Suprapubic skin (tissue), 4 donors: Measurements from ENCODE around the gene BEST1. TPM values are rescaled to one million over a fixed set of nuclear protein-coding genes. Genes with fewer than 3 reads are reported as not detected.

Experiments
- DNase-seq, 2 donors: peaks; one replicate each; pipeline ENCODE4 v3.0.0-alpha.2; 2019; ENCODE audit warnings: low spot score in 2 of 2
- H3K27ac ChIP-seq: fragments of 200-600 bp; sonication (generic); one replicate; pipeline ENCODE4 v1.5.1; 2019
- H3K27me3 ChIP-seq: fragments of 200-600 bp; sonication (generic); one replicate; pipeline ENCODE4 v1.5.1; 2019
- H3K36me3 ChIP-seq: fragments of 200-600 bp; sonication (generic); one replicate; pipeline ENCODE4 v1.5.1; 2019
- H3K4me1 ChIP-seq: fragments of 200-600 bp; sonication (generic); one replicate; pipeline ENCODE4 v1.5.1; 2019
- H3K4me3 ChIP-seq: fragments of 200-600 bp; sonication (generic); one replicate; pipeline ENCODE4 v1.5.1; 2019; ENCODE audit warnings: mild to moderate bottlenecking
- H3K9me3 ChIP-seq: fragments of 200-600 bp; sonication (generic); one replicate; pipeline ENCODE4 v1.5.1; 2019
- EP300 ChIP-seq: sonication (generic); formaldehyde crosslinking; IDR thresholded peaks from one replicate; pipeline ENCODE4 v1.6.1; 2017; ENCODE audit warnings: antibody characterized with exemption
- POLR2A ChIP-seq, 2 donors: fragments of 450-650 bp; IDR thresholded peaks; one replicate each; pipeline ENCODE4 v1.6.1; 2017; ENCODE audit warnings: antibody characterized with exemption in 2 of 2, mild to moderate bottlenecking in 2 of 2, moderate library complexity in 2 of 2
- POLR2AphosphoS5 ChIP-seq, 3 donors: sonication (generic); formaldehyde crosslinking; IDR thresholded peaks; one replicate each; pipeline ENCODE4 v1.6.1; 2017; ENCODE audit warnings: antibody characterized with exemption in 3 of 3
- WGBS: methylation state at CpG from one replicate; pipeline ENCODE4 v1.1.5; 2018; 5-methylcytosine and 5-hydroxymethylcytosine counted together
- total RNA-seq, 4 donors: library from RNA; depleted of rRNA; stranded (reverse); fragments of >200 nt; gene quantifications; one replicate each; pipeline ENCODE4 v1.1.0, GENCODE V29; 2016
- TF ChIP-seq, protein P1 (sequence below), 2 donors: fragments of 200-600 bp in 1 of 2; fragments of 450-650 bp in 1 of 2; sonication (generic) in 1 of 2; IDR thresholded peaks; one replicate each; pipeline ENCODE4 v1.5.1; 2016 to 2019; ENCODE audit warnings: antibody characterized with exemption in 2 of 2, mild to moderate bottlenecking in 1 of 2, moderate library complexity in 1 of 2

Gene BEST1
- total RNA-seq, 4 donors from 2014 or later: 1.5 to 4.1 (median 2.5) TPM

DNA sequence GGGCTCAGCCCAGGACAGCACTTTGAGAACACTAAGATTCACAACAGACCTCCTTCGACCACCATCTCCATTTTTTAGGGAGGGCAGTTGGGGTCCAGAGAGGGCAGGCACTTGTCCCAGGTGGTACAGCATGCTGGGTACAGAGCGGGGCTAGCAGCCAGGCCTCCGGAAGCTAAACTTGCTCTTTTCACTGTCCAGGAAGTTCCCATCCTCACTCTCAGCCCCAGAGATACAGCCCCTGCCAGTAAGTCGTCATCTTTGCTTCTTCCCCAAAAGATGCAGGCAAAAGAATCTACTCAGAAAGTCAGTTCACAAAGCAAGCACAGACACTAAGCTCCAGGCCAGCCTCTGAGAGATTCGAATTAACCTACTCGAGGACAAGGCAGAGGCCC, 26.1 kb upstream of the BEST1 start:
- DNase-seq: no peak
- Histone ChIP-seq H3K27me3 (peaks cover 10% of the 10 kb centered on the region), H3K36me3 (no peaks in the 10 kb centered on the region), H3K4me3 (no peak overlapping the region), H3K27ac (peak overlapping the region; percentile 87), H3K9me3 (no peaks in the 10 kb centered on the region), H3K4me1 (peaks cover 46% of the 10 kb centered on the region)
- 78% methylated on average over 6 of the region's 6 CpGs for WGBS
- TF ChIP-seq POLR2AphosphoS5 (IDR thresholded peaks at IDR 0.05) (no peak), EP300 (no peak), POLR2A (IDR thresholded peaks at IDR 0.05) (no peak)
- TF ChIP-seq, protein P1, sequence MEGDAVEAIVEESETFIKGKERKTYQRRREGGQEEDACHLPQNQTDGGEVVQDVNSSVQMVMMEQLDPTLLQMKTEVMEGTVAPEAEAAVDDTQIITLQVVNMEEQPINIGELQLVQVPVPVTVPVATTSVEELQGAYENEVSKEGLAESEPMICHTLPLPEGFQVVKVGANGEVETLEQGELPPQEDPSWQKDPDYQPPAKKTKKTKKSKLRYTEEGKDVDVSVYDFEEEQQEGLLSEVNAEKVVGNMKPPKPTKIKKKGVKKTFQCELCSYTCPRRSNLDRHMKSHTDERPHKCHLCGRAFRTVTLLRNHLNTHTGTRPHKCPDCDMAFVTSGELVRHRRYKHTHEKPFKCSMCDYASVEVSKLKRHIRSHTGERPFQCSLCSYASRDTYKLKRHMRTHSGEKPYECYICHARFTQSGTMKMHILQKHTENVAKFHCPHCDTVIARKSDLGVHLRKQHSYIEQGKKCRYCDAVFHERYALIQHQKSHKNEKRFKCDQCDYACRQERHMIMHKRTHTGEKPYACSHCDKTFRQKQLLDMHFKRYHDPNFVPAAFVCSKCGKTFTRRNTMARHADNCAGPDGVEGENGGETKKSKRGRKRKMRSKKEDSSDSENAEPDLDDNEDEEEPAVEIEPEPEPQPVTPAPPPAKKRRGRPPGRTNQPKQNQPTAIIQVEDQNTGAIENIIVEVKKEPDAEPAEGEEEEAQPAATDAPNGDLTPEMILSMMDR (IDR thresholded peaks at IDR 0.05): no peak

DNA sequence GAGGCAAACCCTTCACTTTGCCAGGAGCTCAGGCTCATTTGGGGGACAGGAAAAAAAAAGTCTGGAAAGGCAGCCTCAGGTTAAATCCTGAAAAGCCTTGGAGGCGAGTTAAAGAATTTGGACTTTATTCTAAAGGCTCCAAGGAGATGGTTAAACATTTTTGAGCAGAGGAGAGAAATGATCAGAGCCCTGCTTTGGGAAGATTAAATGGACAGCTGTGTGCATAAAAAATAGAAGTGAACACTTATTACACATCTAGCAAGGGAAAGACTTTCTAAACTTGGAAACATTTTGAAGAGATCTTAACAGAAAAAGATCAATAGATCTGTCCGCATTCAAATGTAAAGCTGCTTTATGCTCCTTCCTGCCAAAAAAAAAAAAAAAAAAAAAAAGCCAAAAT, 24.4 kb upstream of the BEST1 start:
- no peak overlapping the region for H3K4me3 ChIP-seq
- no peak overlapping the region for H3K27ac ChIP-seq
- peaks cover 31% of the 10 kb centered on the region for H3K4me1 ChIP-seq
- 87% methylated on average over 2 of the region's 2 CpGs for WGBS
- no peaks in the 10 kb centered on the region for H3K9me3 ChIP-seq
- no peak for DNase-seq
- H3K36me3 ChIP-seq: no peaks in the 10 kb centered on the region
- no peaks in the 10 kb centered on the region for H3K27me3 ChIP-seq
- TF ChIP-seq, protein P1 (IDR thresholded peaks at IDR 0.05): no peak
- TF ChIP-seq POLR2A (IDR thresholded peaks at IDR 0.05) (no peak), POLR2AphosphoS5 (IDR thresholded peaks at IDR 0.05) (no peak)

DNA sequence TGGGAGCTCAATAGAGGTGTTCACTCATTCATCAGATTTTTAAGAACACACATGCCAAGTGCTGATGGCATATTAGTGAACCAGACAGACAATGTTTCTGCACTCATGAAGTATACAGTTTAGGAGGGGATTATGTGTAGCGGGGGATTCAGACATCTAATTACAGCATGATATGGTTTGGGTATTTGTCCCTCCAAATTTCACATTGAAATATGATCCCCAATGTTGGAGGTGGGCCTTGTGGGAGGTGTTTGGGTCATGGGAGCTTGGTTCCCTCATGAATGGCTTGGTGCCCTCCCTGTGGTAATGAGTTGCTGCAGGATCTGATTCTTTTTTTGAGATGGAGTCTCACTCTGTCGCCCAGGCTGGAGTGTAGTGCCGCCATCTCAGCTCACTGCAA, 23.9 kb upstream of the BEST1 start:
- H3K27me3 ChIP-seq: no peaks in the 10 kb centered on the region
- DNase-seq: no peak
- H3K4me1 ChIP-seq: peaks cover 31% of the 10 kb centered on the region
- H3K27ac ChIP-seq: no peak overlapping the region
- no peak overlapping the region for H3K4me3 ChIP-seq
- no peaks in the 10 kb centered on the region for H3K36me3 ChIP-seq
- WGBS: 87% methylated on average over 3 of the region's 3 CpGs
- H3K9me3 ChIP-seq: no peaks in the 10 kb centered on the region
- TF ChIP-seq EP300 (no peak), POLR2A (IDR thresholded peaks at IDR 0.05) (no peak), POLR2AphosphoS5 (IDR thresholded peaks at IDR 0.05) (no peak)
- TF ChIP-seq, protein P1 (IDR thresholded peaks at IDR 0.05): no peak

DNA sequence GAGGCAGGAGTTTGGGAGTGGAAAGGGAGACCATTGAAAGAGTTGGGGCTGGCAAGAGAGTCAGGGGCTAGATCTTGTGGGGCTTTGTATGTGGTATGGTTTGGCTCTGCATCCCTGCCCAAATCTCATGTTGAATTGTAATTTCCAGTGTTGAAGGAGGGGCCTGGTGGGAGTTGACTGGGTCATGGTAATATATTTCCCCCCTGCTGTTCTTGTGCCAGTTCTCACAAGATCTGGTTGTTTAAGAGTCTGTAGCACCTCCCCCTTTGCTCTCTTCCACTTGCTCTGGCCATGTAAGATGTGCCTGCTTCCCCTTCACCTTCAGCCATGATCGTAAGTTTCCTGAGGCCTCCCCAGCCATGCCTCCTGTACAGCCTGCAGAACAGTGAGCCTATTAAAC, 22.6 kb upstream of the BEST1 start:
- Histone ChIP-seq H3K4me3 (no peak overlapping the region), H3K27ac (no peak overlapping the region), H3K27me3 (no peaks in the 10 kb centered on the region), H3K36me3 (no peaks in the 10 kb centered on the region), H3K4me1 (peaks cover 19% of the 10 kb centered on the region), H3K9me3 (no peaks in the 10 kb centered on the region)
- WGBS: 100% methylated on average over 1 of the region's 1 CpG
- no peak for DNase-seq
- TF ChIP-seq POLR2AphosphoS5 (IDR thresholded peaks at IDR 0.05): no peak

GRCh38 chr11:61928606-61929005, 21.5 kb upstream of the BEST1 start:
- DNase-seq: no peak
- Histone ChIP-seq H3K9me3 (no peaks in the 10 kb centered on the region), H3K27me3 (no peaks in the 10 kb centered on the region), H3K27ac (no peak overlapping the region), H3K4me1 (peaks cover 8% of the 10 kb centered on the region), H3K36me3 (no peaks in the 10 kb centered on the region), H3K4me3 (no peak overlapping the region)
- TF ChIP-seq, protein P1 (IDR thresholded peaks at IDR 0.05): no peak
- TF ChIP-seq EP300 (no peak), POLR2A (IDR thresholded peaks at IDR 0.05) (no peak), POLR2AphosphoS5 (IDR thresholded peaks at IDR 0.05) (no peak)

DNA sequence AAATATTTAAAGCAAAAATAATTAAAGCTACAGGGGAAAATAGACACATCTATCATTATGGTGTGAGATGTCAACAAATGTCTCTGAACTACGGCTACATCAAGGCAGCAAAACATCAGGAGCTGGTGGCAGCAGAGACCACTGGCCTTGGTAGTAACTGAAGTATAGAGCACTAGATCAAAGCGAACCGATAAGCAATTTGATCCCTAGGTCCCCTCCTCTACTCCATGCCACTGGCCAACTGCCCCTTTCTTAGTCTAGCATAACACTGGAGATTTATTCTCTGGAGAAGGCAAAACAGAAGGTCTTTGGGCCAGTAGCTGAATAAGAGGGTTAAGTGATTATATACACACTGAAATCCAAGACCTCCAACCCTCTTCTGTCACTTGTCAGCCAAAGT, 19.2 kb upstream of the BEST1 start:
- H3K27ac ChIP-seq: no peak overlapping the region
- no peak for TF ChIP-seq POLR2AphosphoS5 (IDR thresholded peaks at IDR 0.05)
- no peak overlapping the region for H3K4me3 ChIP-seq
- 95% methylated on average over 3 of the region's 3 CpGs for WGBS
- H3K9me3 ChIP-seq: no peaks in the 10 kb centered on the region
- no peaks in the 10 kb centered on the region for H3K27me3 ChIP-seq
- DNase-seq: no peak
- no peaks in the 10 kb centered on the region for H3K4me1 ChIP-seq
- no peaks in the 10 kb centered on the region for H3K36me3 ChIP-seq
